Measurements from ENCODE around the gene IL11. TPM values are rescaled to one million over a fixed set of nuclear protein-coding genes. Genes with fewer than 3 reads are reported as not detected.

Gene IL11
- total and polyA plus RNA-seq, 2 of the 8 experiments (the other 6 are each of a cell fraction or from before 2014, with no cell fraction given), result 1.7 to 2.8 TPM

DNA sequence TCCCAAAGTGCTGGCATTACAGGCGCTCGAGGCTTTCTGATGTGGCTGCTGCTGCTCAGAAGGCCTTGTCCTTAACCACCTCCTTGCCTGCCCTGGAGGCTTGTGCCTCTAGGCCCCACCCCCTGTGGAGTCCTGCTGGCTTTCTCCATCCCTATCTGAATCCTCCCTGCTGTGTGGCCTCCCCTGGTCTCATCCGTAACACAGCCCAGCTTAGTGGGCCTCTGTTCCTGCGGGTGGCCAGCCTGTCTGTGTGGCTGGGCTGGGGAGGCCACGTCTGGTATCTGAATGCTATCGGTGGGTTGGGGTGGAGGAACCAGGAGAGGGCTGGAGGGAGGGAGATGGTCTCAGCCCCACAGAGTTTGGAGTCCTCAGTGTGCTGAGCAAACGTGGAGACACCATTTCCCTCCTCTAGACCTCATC is 20.2 kb upstream of the IL11 start:
- no peak for DNase-seq (ENCODE audit: low read depth in 1 of 2, low spot score in 2 of 2)
- Histone ChIP-seq H3K4ac (replicated peaks; ENCODE audit: insufficient read length, low read depth, low read length) (no peak overlapping the region), H3K56ac (replicated peaks; ENCODE audit: insufficient read length, low read depth, low read length) (no peak overlapping the region), H3K9me3 (ENCODE audit: insufficient read depth in 2 of 2, low read depth in 1 of 2, low read length in 1 of 2) (no peaks in the 10 kb centered on the region), H4K91ac (replicated peaks; ENCODE audit: insufficient read length, low read length) (no peak overlapping the region), H3K23ac (ENCODE audit: insufficient read length) (no peak overlapping the region), H3K79me2 (ENCODE audit: control insufficient read depth in 1 of 2, insufficient read depth in 2 of 2, low read length in 2 of 2) (peaks cover 17 to 27% of the 10 kb centered on the region in 2 experiments; a peak in 3 of 4 replicates), H3K14ac (ENCODE audit: insufficient read length) (no peak overlapping the region), H3K18ac (ENCODE audit: extremely low read depth, low read length) (no peak overlapping the region), H3K9ac (replicated peaks in 1 of 4; ENCODE audit: extremely low read depth in 1 of 4, low read depth in 3 of 4, low read length in 3 of 4) (no peak overlapping the region), H3K4me2 (ENCODE audit: insufficient read depth in 1 of 2, low read depth in 2 of 2, low read length in 2 of 2) (peak overlapping the region in 1 of 2 experiments; percentile 95; a peak in 1 of 4 replicates), H2BK5ac (ENCODE audit: low read depth, low read length) (no peak overlapping the region), H2AFZ (ENCODE audit: low read length) (no peak overlapping the region), H4K20me1 (replicated peaks in 1 of 2; ENCODE audit: control insufficient read depth in 1 of 2, insufficient read depth in 2 of 2, low read length in 2 of 2) (peaks cover 25 to 45% of the 10 kb centered on the region in 2 experiments), H2BK120ac (replicated peaks; ENCODE audit: low read depth, low read length) (no peak overlapping the region), H2AK5ac (ENCODE audit: low read depth, low read length) (no peak overlapping the region), H3K4me1 (replicated peaks in 1 of 4; ENCODE audit: control insufficient read depth in 3 of 4, insufficient read depth in 4 of 4, low read length in 3 of 4) (peaks cover 0 to 46% (median 36%) of the 10 kb centered on the region in 4 experiments; a peak in 6 of 7 replicates), H3K4me3 (ENCODE audit: extremely low read depth in 1 of 4, insufficient read depth in 2 of 4, low read depth in 3 of 4, low read length in 4 of 4) (no peak overlapping the region), H4K8ac (ENCODE audit: extremely low read depth, insufficient read depth, low read length) (no peak overlapping the region), H2BK20ac (ENCODE audit: low read length) (no peak overlapping the region), H3K79me1 (ENCODE audit: low read depth, low read length) (peaks cover 28% of the 10 kb centered on the region), H3K27ac (ENCODE audit: low read depth, low read length) (no peak overlapping the region), H4K5ac (ENCODE audit: insufficient read length, low read depth, low read length) (no peak overlapping the region), H2BK15ac (ENCODE audit: low read length) (no peak overlapping the region), H3K27me3 (replicated peaks in 1 of 4; ENCODE audit: control insufficient read depth in 3 of 4, extremely low read depth in 1 of 4, insufficient read depth in 3 of 4, low read length in 3 of 4) (no peaks in the 10 kb centered on the region), H3K23me2 (ENCODE audit: low read depth, low read length) (peaks cover 7% of the 10 kb centered on the region; the same call in 1 of the 2 replicates), H2BK12ac (ENCODE audit: low read depth, low read length) (no peak overlapping the region), H3K36me3 (ENCODE audit: control insufficient read depth in 2 of 4, insufficient read depth in 4 of 4, low read length in 3 of 4) (peaks cover 23 to 35% (median 26%) of the 10 kb centered on the region in 4 experiments)
- FAIRE-seq, result no peak
- 81% methylated on average over 7 of the region's 7 CpGs; no CpG with 5 or more reads in 1 of the 2 experiments for WGBS, 2 experiments (ENCODE audit: extremely low coverage in 1 of 2, insufficient coverage in 1 of 2, insufficient read length in 1 of 2, insufficient replicate concordance in 2 of 2, low coverage in 1 of 2, low lambda C conversion rate in 2 of 2, missing lambda C conversion rate in 1 of 2)
- ChIA-PET CTCF (ENCODE audit: partially characterized antibody) (interaction anchor here (1.7 to 6.1 kb wide), 3 partner anchors 12 to 113 kb away, joined by 4 to 39 read pairs (median 12); no protein-coding TSS in a partner anchor), POLR2A (ENCODE audit: partially characterized antibody) (interaction anchor here (0.7 to 26.7 kb wide), 19 partner anchors 14 to 273 kb away, joined by 3 to 874 read pairs (median 5); partner anchors contain the start of genes GARIN5B, HSPBP1, IL11 and KMT5C)
- no peak for TF ChIP-seq SP1 (IDR thresholded peaks at IDR 0.05; ENCODE audit: low read depth, low read length)
- no peak for TF ChIP-seq NANOG (IDR thresholded peaks at IDR 0.05; ENCODE audit: insufficient read depth, low read depth, low read length, poor library complexity, severe bottlenecking)
- TF ChIP-seq NRF1 (IDR thresholded peaks at IDR 0.05; ENCODE audit: low read depth, low read length), result no peak
- no peak for TF ChIP-seq RNF2 (IDR thresholded peaks at IDR 0.05; ENCODE audit: borderline replicate concordance, low read depth, low read length, missing control alignments, poor library complexity, severe bottlenecking)
- TF ChIP-seq BCL11A (IDR thresholded peaks at IDR 0.05; ENCODE audit: low read depth in 2 of 2, low read length in 2 of 2), result no peak
- no peak for TF ChIP-seq GTF2F1 (IDR thresholded peaks at IDR 0.05; ENCODE audit: borderline replicate concordance, low read depth, low read length)
- no peak for TF ChIP-seq ASH2L (IDR thresholded peaks at IDR 0.05; ENCODE audit: low read length)
- TF ChIP-seq JUN (IDR thresholded peaks at IDR 0.05; ENCODE audit: low read depth, low read length), result no peak
- TF ChIP-seq CBX5 (IDR thresholded peaks at IDR 0.05; ENCODE audit: low read depth, low read length), result no peak
- TF ChIP-seq RAD21 (IDR thresholded peaks at IDR 0.05 in 1 of 2, conservative IDR thresholded peaks at IDR 0.05 in 1 of 2; ENCODE audit: low read depth in 2 of 2, low read length in 2 of 2), result no peak
